ENCODE data around the gene ELANE.

Gene ELANE

GRCh38 chr19:868458-869244, 16.5 kb downstream of the ELANE start:
- no peak for DNase-seq (ENCODE audit: extremely low read depth, low read depth)
- TF ChIP-seq CTCF (IDR thresholded peaks at IDR 0.05; ENCODE audit: low read depth, low read length), result no peak

GRCh38 chr19:869245-870177, 17.4 kb downstream of the ELANE start:
- TF ChIP-seq CTCF (IDR thresholded peaks at IDR 0.05; ENCODE audit: low read depth, low read length), result no peak
- peak; percentile 85 for DNase-seq (ENCODE audit: extremely low read depth, low read depth)

- no peak for TF ChIP-seq CTCF (IDR thresholded peaks at IDR 0.05; ENCODE audit: low read depth, low read length)
- no peak for DNase-seq (ENCODE audit: extremely low read depth, low read depth)
Measured at GRCh38 chr19:870314-870713, 18.2 kb downstream of the ELANE start.

- no peak for TF ChIP-seq CTCF (IDR thresholded peaks at IDR 0.05; ENCODE audit: low read depth, low read length)
- DNase-seq (ENCODE audit: extremely low read depth, low read depth), result no peak
Measured at GRCh38 chr19:870963-871401, 18.9 kb downstream of the ELANE start.

- TF ChIP-seq CTCF (IDR thresholded peaks at IDR 0.05; ENCODE audit: low read depth, low read length), result no peak
- no peak for DNase-seq (ENCODE audit: extremely low read depth, low read depth)
Measured at GRCh38 chr19:871446-872265, 19.6 kb downstream of the ELANE start.

- no peak for TF ChIP-seq CTCF (IDR thresholded peaks at IDR 0.05; ENCODE audit: low read depth, low read length)
- no peak for DNase-seq (ENCODE audit: extremely low read depth, low read depth)
Measured at GRCh38 chr19:872266-872951, 20.3 kb downstream of the ELANE start.

Data from AG09319 (cell line).